HG03139 (cell line): ENCODE measurements around the gene ASTN1.

Source experiments
- ATAC-seq: cut with Tn5 transposase; IDR thresholded peaks from one replicate; pipeline ENCODE4 v1.9.1; 2021; ENCODE audit not compliant: unreplicated experiment

The ASTN1 gene

GRCh38 chr1:177044390-177044789, 120.1 kb downstream of the ASTN1 start:
- no peak for ATAC-seq

- no peak for ATAC-seq
These were observed 120.9 kb downstream of the ASTN1 start for GRCh38 chr1:177043597-177043996.

GRCh38 chr1:177035586-177035985, 128.9 kb downstream of the ASTN1 start:
- ATAC-seq = no peak

- no peak for ATAC-seq
These were observed 130.9 kb downstream of the ASTN1 start for GRCh38 chr1:177033628-177034027.

- ATAC-seq = no peak
These were observed 132.1 kb downstream of the ASTN1 start for GRCh38 chr1:177032434-177032833.

GRCh38 chr1:177024623-177025022, 139.9 kb downstream of the ASTN1 start:
- ATAC-seq = no peak

- ATAC-seq = no peak
These were observed 140.8 kb downstream of the ASTN1 start for GRCh38 chr1:177023726-177024125.

GRCh38 chr1:177023249-177023648, 141.3 kb downstream of the ASTN1 start:
- no peak for ATAC-seq

GRCh38 chr1:177021687-177022086, 142.8 kb downstream of the ASTN1 start:
- no peak for ATAC-seq

- ATAC-seq = no peak
These were observed 143.5 kb downstream of the ASTN1 start for GRCh38 chr1:177020851-177021589.

- ATAC-seq = no peak
These were observed 147.1 kb downstream of the ASTN1 start for GRCh38 chr1:177017287-177017852.

- no peak for ATAC-seq
These were observed 150.2 kb downstream of the ASTN1 start for GRCh38 chr1:177014325-177014724.

- no peak for ATAC-seq
These were observed 152.1 kb downstream of the ASTN1 start for GRCh38 chr1:177012342-177012925.

- ATAC-seq = no peak
These were observed 153.0 kb downstream of the ASTN1 start for GRCh38 chr1:177011508-177011907.

GRCh38 chr1:177010211-177010825, 154.2 kb downstream of the ASTN1 start:
- ATAC-seq = no peak

- no peak for ATAC-seq
These were observed 155.9 kb downstream of the ASTN1 start for GRCh38 chr1:177008653-177009052.

- ATAC-seq = no peak
These were observed 156.9 kb downstream of the ASTN1 start for GRCh38 chr1:177007437-177008161.

GRCh38 chr1:177002891-177003290, 161.6 kb downstream of the ASTN1 start:
- no peak for ATAC-seq

GRCh38 chr1:177001556-177001955, 163.0 kb downstream of the ASTN1 start:
- no peak for ATAC-seq

- ATAC-seq = no peak
These were observed 166.2 kb downstream of the ASTN1 start for GRCh38 chr1:176998183-176998795.
